HepG2 (cell line): Measurements from ENCODE around the gene NKRF. TPM values are rescaled to one million over a fixed set of nuclear protein-coding genes. Genes with fewer than 3 reads are reported as not detected.

Experiments
- ATAC-seq: fragments of 200-7000 bp; cut with Tn5 transposase; 3 replicates; pipeline ENCODE4 v1.9.1; 2020; ENCODE audit warnings: mild to moderate bottlenecking, moderate library complexity
- BruUV-seq: library from RNA; stranded (reverse); fragments of 400-500 nt; replicated peaks from 2 replicates; lab custom pipeline; 2021; lab: Mats Ljungman, UMichigan
- CTCF ChIA-PET: fragments of 300-600 bp; formaldehyde crosslinking; extraction: SDS; loops from one replicate; lab custom pipeline; 2021; ENCODE audit warnings: low total read pairs, inconsistent platforms, low intra/inter-chr PET ratio; lab: Yijun Ruan, JAX
- POLR2A ChIA-PET: fragments of 350-600 bp; sonication (Branson Sonifier 250); formaldehyde crosslinking; loops from one replicate; lab custom pipeline; 2020; ENCODE audit warnings: antibody characterized with exemption, inconsistent platforms; lab: Yijun Ruan, JAX
- DNase-seq: peaks from one replicate; pipeline ENCODE4 v3.0.0-alpha.2; 2015; ENCODE audit warnings: low spot score
- FAIRE-seq: peaks from 3 replicates; lab custom pipeline; 2011; peaks lifted over from hg19 to GRCh38; lab: Jason Lieb, UNC
- H2AFZ ChIP-seq: one replicate; pipeline ENCODE4 v1.6.1; 2011; ENCODE audit warnings: low read length, inconsistent platforms
- H3K27ac ChIP-seq: fragments of 300-600 bp; 3 replicates; pipeline ENCODE4 v1.8.0; 2011; ENCODE audit warnings: mixed run types, mild to moderate bottlenecking, mixed read lengths, low read length, inconsistent platforms; ENCODE audit not compliant: insufficient read depth; ENCODE audit errors: extremely low read length
- H3K27me3 ChIP-seq, 2 experiments: fragments of 200-600 bp in 1 of 2; 2 replicates in 1 of 2; 3 replicates in 1 of 2; pipeline versions ENCODE4 v1.6.0 to v1.8.0; 2011; ENCODE audit warnings: low read length in 2 of 2, mild to moderate bottlenecking in 2 of 2, moderate library complexity in 2 of 2, inconsistent platforms in 1 of 2; ENCODE audit not compliant: insufficient read depth in 2 of 2, control insufficient read depth in 1 of 2
- H3K36me3 ChIP-seq, 2 experiments: fragments of 200-600 bp in 1 of 2; replicated peaks in 1 of 2; 2 replicates in 1 of 2; 3 replicates in 1 of 2; pipeline versions ENCODE4 v1.5.1 to v1.8.0; 2011; ENCODE audit warnings: low read length in 2 of 2, inconsistent platforms in 1 of 2; ENCODE audit not compliant: insufficient read depth in 2 of 2, control insufficient read depth in 1 of 2
- H3K4me1 ChIP-seq: 2 replicates; pipeline ENCODE4 v1.5.1; 2012; ENCODE audit warnings: low read length, inconsistent platforms; ENCODE audit not compliant: insufficient read depth
- H3K4me2 ChIP-seq: 2 replicates; pipeline ENCODE4 v1.6.0; 2011; ENCODE audit warnings: low read depth, low read length, inconsistent platforms
- H3K4me3 ChIP-seq, 3 experiments: fragments of 200-600 bp in 1 of 3; sonication (generic), shearing (Covaris generic) in 1 of 3; replicated peaks in 1 of 3; 2 replicates each; pipeline ENCODE4 v1.5.1; 2011 to 2016; ENCODE audit warnings: low read length in 3 of 3, inconsistent platforms in 2 of 3, low read depth in 2 of 3, mild to moderate bottlenecking in 2 of 3, control low read depth in 1 of 3, mixed read lengths in 1 of 3; ENCODE audit not compliant: insufficient read depth in 1 of 3
- H3K79me2 ChIP-seq: one replicate; pipeline ENCODE4 v1.6.1; 2011; ENCODE audit warnings: low read length, inconsistent platforms; ENCODE audit not compliant: insufficient read depth
- H3K9ac ChIP-seq: 2 replicates; pipeline ENCODE4 v1.6.0; 2011; ENCODE audit warnings: mild to moderate bottlenecking, low read depth, low read length, inconsistent platforms; ENCODE audit not compliant: insufficient read depth
- H3K9me3 ChIP-seq: 2 replicates; pipeline ENCODE4 v1.5.1; 2012; ENCODE audit warnings: mild to moderate bottlenecking, low read length
- H4K20me1 ChIP-seq: 2 replicates; pipeline ENCODE4 v1.6.0; 2011; ENCODE audit warnings: inconsistent platforms, mild to moderate bottlenecking, low read length, moderate library complexity; ENCODE audit not compliant: insufficient read depth
- BCL6 ChIP-seq: IDR thresholded peaks from 2 replicates; pipeline ENCODE4 v1.6.1; 2016; ENCODE audit warnings: missing genetic modification reagents, missing compliant biosample characterization
- CCDC6 ChIP-seq: sonication (generic); formaldehyde crosslinking; IDR thresholded peaks from 2 replicates; pipeline ENCODE4 v1.8.1; 2022; ENCODE audit warnings: mild to moderate bottlenecking, missing genetic modification reagents, moderate library complexity
- CHD2 ChIP-seq: IDR thresholded peaks from 2 replicates; pipeline ENCODE4 v1.6.1; 2011; ENCODE audit warnings: low read depth, low read length, improper control_type of control experiment
- GLMP ChIP-seq: sonication (generic); formaldehyde crosslinking; IDR thresholded peaks from 2 replicates; pipeline ENCODE4 v1.9.0; 2021; ENCODE audit warnings: missing genetic modification reagents, mild to moderate bottlenecking, borderline replicate concordance
- HNF1B ChIP-seq: sonication (generic); formaldehyde crosslinking; IDR thresholded peaks from 2 replicates; pipeline ENCODE4 v1.5.1; 2020; ENCODE audit warnings: mild to moderate bottlenecking, moderate library complexity, missing genetic modification reagents
- MNT ChIP-seq: fragments of 450-650 bp; IDR thresholded peaks from 2 replicates; pipeline ENCODE4 v1.6.1; 2016
- MZF1 ChIP-seq: sonication (generic); formaldehyde crosslinking; IDR thresholded peaks from 2 replicates; pipeline ENCODE4 v1.8.1; 2023; ENCODE audit warnings: mild to moderate bottlenecking, missing genetic modification reagents, borderline replicate concordance
- POLR2G ChIP-seq: fragments of 200-400 bp; formaldehyde crosslinking; IDR thresholded peaks from 2 replicates; pipeline ENCODE4 v1.6.1; 2018; ENCODE audit warnings: mild to moderate bottlenecking, low read depth, low read length, moderate library complexity
- SCMH1 ChIP-seq: sonication (generic); formaldehyde crosslinking; IDR thresholded peaks from 2 replicates; pipeline ENCODE4 v1.9.0; 2021; ENCODE audit warnings: missing genetic modification reagents, mild to moderate bottlenecking, borderline replicate concordance
- THAP8 ChIP-seq: sonication (generic); formaldehyde crosslinking; IDR thresholded peaks from 2 replicates; pipeline ENCODE4 v1.5.1; 2020; ENCODE audit warnings: missing genetic modification reagents, mild to moderate bottlenecking, borderline replicate concordance
- ZBTB38 ChIP-seq: sonication (generic); formaldehyde crosslinking; IDR thresholded peaks from 2 replicates; pipeline ENCODE4 v1.5.1; 2020; ENCODE audit warnings: mild to moderate bottlenecking, missing genetic modification reagents
- ZNF292 ChIP-seq: sonication (generic); formaldehyde crosslinking; IDR thresholded peaks from 2 replicates; pipeline ENCODE4 v1.8.1; 2022; ENCODE audit warnings: mild to moderate bottlenecking, low read depth, missing genetic modification reagents, borderline replicate concordance
- ZNF337 ChIP-seq: sonication (generic); formaldehyde crosslinking; IDR thresholded peaks from 2 replicates; pipeline ENCODE4 v1.5.1; 2020; ENCODE audit warnings: missing genetic modification reagents, low read depth, mild to moderate bottlenecking, borderline replicate concordance
- ZNF432 ChIP-seq: sonication (generic); formaldehyde crosslinking; IDR thresholded peaks from 2 replicates; pipeline ENCODE4 v1.5.0; 2020; ENCODE audit warnings: missing genetic modification reagents, mild to moderate bottlenecking, borderline replicate concordance
- WGBS: methylation state at CpG from one replicate; pipeline ENCODE4 v1.1.6; 2017; ENCODE audit warnings: low lambda C conversion rate; 5-methylcytosine and 5-hydroxymethylcytosine counted together
- in situ Hi-C: cut with HindIII; loops from 2 replicates; pipeline ENCODE4 v1.10.0; 2017; ENCODE audit warnings: low pct_unique_long_range_greater_than_20kb; ENCODE audit not compliant: extremely low pct_ligation_motif_present
- intact Hi-C: fragments of 100-400 bp; cut with micrococcal nuclease; formaldehyde crosslinking; loops from one replicate; pipeline ENCODE4 v1.10.0; 2022; ENCODE audit not compliant: unreplicated experiment
- polyA plus RNA-seq, 8 experiments: library from polyadenylated mRNA; depleted of rRNA in 3 of 8; stranded (reverse) in 7 of 8; unstranded in 1 of 8; fragments of >200 nt; fragmentation: Illumina TruSeq in 4 of 8; extraction: Trizol in 4 of 8; gene quantifications; 2 replicates each; pipeline versions ENCODE4 v1.2.1 to v1.2.3, GENCODE V29; 2011 to 2016; ENCODE audit warnings: low read depth in 4 of 8, missing spikeins in 1 of 8, mixed read lengths in 1 of 8; ENCODE audit not compliant: insufficient read depth in 1 of 8
- total RNA-seq, 5 experiments: library from RNA; depleted of rRNA; stranded (reverse); fragments of >200 nt; fragmentation: Illumina TruSeq; extraction: Trizol; gene quantifications; 2 replicates each; pipeline ENCODE4 v1.2.3, GENCODE V29; 2016; ENCODE audit warnings: low read depth in 1 of 5

The NKRF gene
- total and polyA plus RNA-seq, 2 of the 13 experiments (the other 11 are each of a cell fraction or from before 2014, with no cell fraction given), result 3.3 to 6.0 TPM

GRCh38 chrX:119635799-119636198 lies 29.6 kb upstream of the NKRF start:
- no peak overlapping the region for H2AFZ ChIP-seq
- H3K27me3 ChIP-seq, result no peaks in the 10 kb centered on the region
- WGBS, result 100% methylated on average over 1 of the region's 1 CpG
- DNase-seq, result no peak
- no peak for TF ChIP-seq CCDC6 (CRISPR knock-in tag)
- TF ChIP-seq THAP8 (CRISPR knock-in tag), result no peak
- TF ChIP-seq ZNF432 (CRISPR knock-in tag), result no peak
- no peak for TF ChIP-seq HNF1B (CRISPR knock-in tag)
- TF ChIP-seq, all 625 proteins: peak for 0
- in situ Hi-C loops, result no loop called here
- H3K4me1 ChIP-seq, result no peaks in the 10 kb centered on the region
- ChIA-PET CTCF (no interaction called here), POLR2A (no interaction called here)
- H3K4me2 ChIP-seq, result no peak overlapping the region
- H3K9me3 ChIP-seq, result no peaks in the 10 kb centered on the region
- no peaks in the 10 kb centered on the region for H4K20me1 ChIP-seq
- no peak for ATAC-seq
- no TSS peak for BruUV-seq
- no peak overlapping the region for H3K4me3 ChIP-seq
- H3K79me2 ChIP-seq, result no peaks in the 10 kb centered on the region
- H3K27ac ChIP-seq, result no peak overlapping the region
- FAIRE-seq, result no peak
- H3K9ac ChIP-seq, result no peak overlapping the region
- intact Hi-C loops, result no loop called here
- H3K36me3 ChIP-seq, result no peaks in the 10 kb centered on the region

GRCh38 chrX:119635179-119635578 lies 29.0 kb upstream of the NKRF start:
- H3K9me3 ChIP-seq, result no peaks in the 10 kb centered on the region
- H3K27me3 ChIP-seq, result no peaks in the 10 kb centered on the region
- 86% methylated on average over 3 of the region's 3 CpGs for WGBS
- H4K20me1 ChIP-seq, result no peaks in the 10 kb centered on the region
- ChIA-PET CTCF (no interaction called here), POLR2A (no interaction called here)
- no peak overlapping the region for H3K4me3 ChIP-seq
- no peak for ATAC-seq
- no peak for FAIRE-seq
- in situ Hi-C loops (no loop called here), intact Hi-C loops (no loop called here)
- H3K27ac ChIP-seq, result no peak overlapping the region
- H2AFZ ChIP-seq, result no peak overlapping the region
- H3K79me2 ChIP-seq, result no peaks in the 10 kb centered on the region
- H3K36me3 ChIP-seq, result no peaks in the 10 kb centered on the region
- H3K4me2 ChIP-seq, result no peak overlapping the region
- no peak overlapping the region for H3K9ac ChIP-seq
- H3K4me1 ChIP-seq, result no peaks in the 10 kb centered on the region
- no peak for DNase-seq
- no TSS peak for BruUV-seq
- TF ChIP-seq ZBTB38 (CRISPR knock-in tag) (no peak), CHD2 (no peak), GLMP (no peak), POLR2G (no peak), ZNF337 (CRISPR knock-in tag) (no peak), SCMH1 (no peak), MZF1 (CRISPR knock-in tag) (no peak), MNT (no peak), ZNF292 (no peak), BCL6 (no peak)
